HepG2 (cell line): ENCODE results near the gene GSTCD. TPM values are rescaled to one million over a fixed set of nuclear protein-coding genes. Genes with fewer than 3 reads are reported as not detected.

Source experiments
- ATAC-seq: fragments of 200-7000 bp; cut with Tn5 transposase; 3 replicates; pipeline ENCODE4 v1.9.1; 2020; ENCODE audit warnings: mild to moderate bottlenecking, moderate library complexity
- BruUV-seq: library from RNA; stranded (reverse); fragments of 400-500 nt; replicated peaks from 2 replicates; lab custom pipeline; 2021; lab: Mats Ljungman, UMichigan
- CTCF ChIA-PET: fragments of 300-600 bp; formaldehyde crosslinking; extraction: SDS; loops from one replicate; lab custom pipeline; 2021; ENCODE audit warnings: low total read pairs, inconsistent platforms, low intra/inter-chr PET ratio; lab: Yijun Ruan, JAX
- POLR2A ChIA-PET: fragments of 350-600 bp; sonication (Branson Sonifier 250); formaldehyde crosslinking; loops from one replicate; lab custom pipeline; 2020; ENCODE audit warnings: antibody characterized with exemption, inconsistent platforms; lab: Yijun Ruan, JAX
- DNase-seq: peaks from one replicate; pipeline ENCODE4 v3.0.0-alpha.2; 2015; ENCODE audit warnings: low spot score
- FAIRE-seq: peaks from 3 replicates; lab custom pipeline; 2011; peaks lifted over from hg19 to GRCh38; lab: Jason Lieb, UNC
- H2AFZ ChIP-seq: one replicate; pipeline ENCODE4 v1.6.1; 2011; ENCODE audit warnings: low read length, inconsistent platforms
- H3K27ac ChIP-seq: fragments of 300-600 bp; 3 replicates; pipeline ENCODE4 v1.8.0; 2011; ENCODE audit warnings: mixed run types, mild to moderate bottlenecking, mixed read lengths, low read length, inconsistent platforms; ENCODE audit not compliant: insufficient read depth; ENCODE audit errors: extremely low read length
- H3K27me3 ChIP-seq, 2 experiments: fragments of 200-600 bp in 1 of 2; 2 replicates in 1 of 2; 3 replicates in 1 of 2; pipeline versions ENCODE4 v1.6.0 to v1.8.0; 2011; ENCODE audit warnings: low read length in 2 of 2, mild to moderate bottlenecking in 2 of 2, moderate library complexity in 2 of 2, inconsistent platforms in 1 of 2; ENCODE audit not compliant: insufficient read depth in 2 of 2, control insufficient read depth in 1 of 2
- H3K36me3 ChIP-seq, 2 experiments: fragments of 200-600 bp in 1 of 2; replicated peaks in 1 of 2; 2 replicates in 1 of 2; 3 replicates in 1 of 2; pipeline versions ENCODE4 v1.5.1 to v1.8.0; 2011; ENCODE audit warnings: low read length in 2 of 2, inconsistent platforms in 1 of 2; ENCODE audit not compliant: insufficient read depth in 2 of 2, control insufficient read depth in 1 of 2
- H3K4me1 ChIP-seq: 2 replicates; pipeline ENCODE4 v1.5.1; 2012; ENCODE audit warnings: low read length, inconsistent platforms; ENCODE audit not compliant: insufficient read depth
- H3K4me2 ChIP-seq: 2 replicates; pipeline ENCODE4 v1.6.0; 2011; ENCODE audit warnings: low read depth, low read length, inconsistent platforms
- H3K4me3 ChIP-seq, 3 experiments: fragments of 200-600 bp in 1 of 3; sonication (generic), shearing (Covaris generic) in 1 of 3; replicated peaks in 1 of 3; 2 replicates each; pipeline ENCODE4 v1.5.1; 2011 to 2016; ENCODE audit warnings: low read length in 3 of 3, inconsistent platforms in 2 of 3, low read depth in 2 of 3, mild to moderate bottlenecking in 2 of 3, control low read depth in 1 of 3, mixed read lengths in 1 of 3; ENCODE audit not compliant: insufficient read depth in 1 of 3
- H3K79me2 ChIP-seq: one replicate; pipeline ENCODE4 v1.6.1; 2011; ENCODE audit warnings: low read length, inconsistent platforms; ENCODE audit not compliant: insufficient read depth
- H3K9ac ChIP-seq: 2 replicates; pipeline ENCODE4 v1.6.0; 2011; ENCODE audit warnings: mild to moderate bottlenecking, low read depth, low read length, inconsistent platforms; ENCODE audit not compliant: insufficient read depth
- H3K9me3 ChIP-seq: 2 replicates; pipeline ENCODE4 v1.5.1; 2012; ENCODE audit warnings: mild to moderate bottlenecking, low read length
- H4K20me1 ChIP-seq: 2 replicates; pipeline ENCODE4 v1.6.0; 2011; ENCODE audit warnings: inconsistent platforms, mild to moderate bottlenecking, low read length, moderate library complexity; ENCODE audit not compliant: insufficient read depth
- EEA1 ChIP-seq: sonication (generic); formaldehyde crosslinking; IDR thresholded peaks from 2 replicates; pipeline ENCODE4 v1.5.1; 2020; ENCODE audit warnings: mild to moderate bottlenecking, missing genetic modification reagents, borderline replicate concordance
- HINFP ChIP-seq: sonication (generic); formaldehyde crosslinking; IDR thresholded peaks from 2 replicates; pipeline ENCODE4 v1.4.0; 2020; ENCODE audit warnings: low read depth, mild to moderate bottlenecking, missing genetic modification reagents
- HOXA5 ChIP-seq: sonication (generic); formaldehyde crosslinking; IDR thresholded peaks from 2 replicates; pipeline ENCODE4 v1.4.0; 2020; ENCODE audit warnings: missing genetic modification reagents
- JUND ChIP-seq: sonication (generic); formaldehyde crosslinking; IDR thresholded peaks from 2 replicates; pipeline ENCODE4 v1.8.0; 2022; ENCODE audit warnings: mild to moderate bottlenecking, missing genetic modification reagents
- KLF6 ChIP-seq: IDR thresholded peaks from 2 replicates; pipeline ENCODE4 v1.8.0; 2016; ENCODE audit warnings: missing biosample characterization, missing genetic modification reagents
- MBNL3 ChIP-seq: fragments of 250-450 bp; sonication (Bioruptor Pico); conservative IDR thresholded peaks from 2 replicates; pipeline ENCODE4 v1.8.0; 2022; ENCODE audit warnings: mild to moderate bottlenecking, inconsistent platforms
- MEIS2 ChIP-seq: sonication (generic); formaldehyde crosslinking; IDR thresholded peaks from 2 replicates; pipeline ENCODE4 v1.9.0; 2021; ENCODE audit warnings: mild to moderate bottlenecking, missing genetic modification reagents
- NFKB2 ChIP-seq: sonication (generic); formaldehyde crosslinking; IDR thresholded peaks from 2 replicates; pipeline ENCODE4 v1.4.0; 2020; ENCODE audit warnings: missing genetic modification reagents, borderline replicate concordance
- NR0B2 ChIP-seq: sonication (generic); formaldehyde crosslinking; IDR thresholded peaks from 2 replicates; pipeline ENCODE4 v1.4.0; 2020; ENCODE audit warnings: mild to moderate bottlenecking, missing genetic modification reagents
- SAFB2 ChIP-seq: sonication (generic); formaldehyde crosslinking; IDR thresholded peaks from 2 replicates; pipeline ENCODE4 v1.5.1; 2020; ENCODE audit warnings: missing genetic modification reagents, low read depth, mild to moderate bottlenecking, borderline replicate concordance
- SIX4 ChIP-seq: sonication (generic); formaldehyde crosslinking; IDR thresholded peaks from 2 replicates; pipeline ENCODE4 v1.4.0; 2020; ENCODE audit warnings: missing genetic modification reagents
- THAP7 ChIP-seq: sonication (generic); formaldehyde crosslinking; IDR thresholded peaks from 2 replicates; pipeline ENCODE4 v1.8.1; 2023; ENCODE audit warnings: mild to moderate bottlenecking, missing genetic modification reagents
- XRCC5 ChIP-seq: fragments of 200-400 bp; formaldehyde crosslinking; optimal IDR thresholded peaks from 2 replicates; pipeline ENCODE3; 2017; ENCODE audit warnings: mild to moderate bottlenecking, low read length
- ZBTB14 ChIP-seq: sonication (generic); formaldehyde crosslinking; IDR thresholded peaks from 2 replicates; pipeline ENCODE4 v1.4.0; 2020; ENCODE audit warnings: missing genetic modification reagents
- ZNF296 ChIP-seq: sonication (generic); formaldehyde crosslinking; conservative IDR thresholded peaks from 2 replicates; pipeline ENCODE4 v1.5.0; 2020; ENCODE audit warnings: mild to moderate bottlenecking, missing genetic modification reagents
- ZNF30 ChIP-seq: sonication (generic); formaldehyde crosslinking; IDR thresholded peaks from 2 replicates; pipeline ENCODE4 v1.5.0; 2020; ENCODE audit warnings: mild to moderate bottlenecking, missing genetic modification reagents
- ZNF543 ChIP-seq: sonication (generic); formaldehyde crosslinking; IDR thresholded peaks from 2 replicates; pipeline ENCODE4 v1.4.0; 2020; ENCODE audit warnings: mild to moderate bottlenecking, missing genetic modification reagents
- ZNF674 ChIP-seq: sonication (generic); formaldehyde crosslinking; IDR thresholded peaks from 2 replicates; pipeline ENCODE4 v1.5.0; 2020; ENCODE audit warnings: low read depth, mild to moderate bottlenecking, missing genetic modification reagents
- ZNF766 ChIP-seq: sonication (generic); formaldehyde crosslinking; IDR thresholded peaks from 2 replicates; pipeline ENCODE4 v1.5.0; 2020; ENCODE audit warnings: missing genetic modification reagents, borderline replicate concordance
- ZNF792 ChIP-seq: IDR thresholded peaks from 2 replicates; pipeline ENCODE4 v1.6.1; 2016
- ZNF883 ChIP-seq: sonication (generic); formaldehyde crosslinking; IDR thresholded peaks from 2 replicates; pipeline ENCODE4 v1.5.1; 2020; ENCODE audit warnings: mild to moderate bottlenecking, missing genetic modification reagents; ENCODE audit errors: not compliant biosample characterization
- ZSCAN31 ChIP-seq: sonication (generic); formaldehyde crosslinking; IDR thresholded peaks from 2 replicates; pipeline ENCODE4 v1.5.0; 2020; ENCODE audit warnings: low read depth, mild to moderate bottlenecking, missing genetic modification reagents
- ZSCAN9 ChIP-seq: IDR thresholded peaks from 2 replicates; pipeline ENCODE4 v1.6.1; 2016; ENCODE audit warnings: borderline replicate concordance
- WGBS: methylation state at CpG from one replicate; pipeline ENCODE4 v1.1.6; 2017; ENCODE audit warnings: low lambda C conversion rate; 5-methylcytosine and 5-hydroxymethylcytosine counted together
- in situ Hi-C: cut with HindIII; loops from 2 replicates; pipeline ENCODE4 v1.10.0; 2017; ENCODE audit warnings: low pct_unique_long_range_greater_than_20kb; ENCODE audit not compliant: extremely low pct_ligation_motif_present
- intact Hi-C: fragments of 100-400 bp; cut with micrococcal nuclease; formaldehyde crosslinking; loops from one replicate; pipeline ENCODE4 v1.10.0; 2022; ENCODE audit not compliant: unreplicated experiment
- polyA plus RNA-seq, 8 experiments: library from polyadenylated mRNA; depleted of rRNA in 3 of 8; stranded (reverse) in 7 of 8; unstranded in 1 of 8; fragments of >200 nt; fragmentation: Illumina TruSeq in 4 of 8; extraction: Trizol in 4 of 8; gene quantifications; 2 replicates each; pipeline versions ENCODE4 v1.2.1 to v1.2.3, GENCODE V29; 2011 to 2016; ENCODE audit warnings: low read depth in 4 of 8, missing spikeins in 1 of 8, mixed read lengths in 1 of 8; ENCODE audit not compliant: insufficient read depth in 1 of 8
- total RNA-seq, 5 experiments: library from RNA; depleted of rRNA; stranded (reverse); fragments of >200 nt; fragmentation: Illumina TruSeq; extraction: Trizol; gene quantifications; 2 replicates each; pipeline ENCODE4 v1.2.3, GENCODE V29; 2016; ENCODE audit warnings: low read depth in 1 of 5

The GSTCD gene
- total and polyA plus RNA-seq, 2 of the 13 experiments (the other 11 are each of a cell fraction or from before 2014, with no cell fraction given) = 7.9 to 30.8 TPM

- FAIRE-seq (no peak), DNase-seq (peak; percentile 10), ATAC-seq (peak; percentile 72)
- ChIA-PET POLR2A (no interaction called here), CTCF (no interaction called here)
- Histone ChIP-seq H3K27me3 (no peaks in the 10 kb centered on the region; a peak in 1 of 5 replicates), H3K27ac (peak overlapping the region; percentile 90), H2AFZ (peak overlapping the region; percentile 50), H3K9ac (peak overlapping the region; percentile 94), H3K9me3 (no peaks in the 10 kb centered on the region), H4K20me1 (no peaks in the 10 kb centered on the region; the same call in 1 of the 2 replicates), H3K4me2 (peak overlapping the region; percentile 65), H3K36me3 (no peaks in the 10 kb centered on the region), H3K4me3 (peak overlapping the region; percentile 80 to 98 (median 82)), H3K4me1 (peaks cover 40% of the 10 kb centered on the region), H3K79me2 (peaks cover 62% of the 10 kb centered on the region)
- BruUV-seq = TSS peak; percentile 66
- in situ Hi-C loops (no loop called here), intact Hi-C loops (loop anchor here (10.0 kb wide), 3 partner anchors 186 to 606 kb away; partner anchors contain the start of genes AIMP1, NPNT and TBCK)
- 2% methylated on average over 6 of the region's 11 CpGs for WGBS
- no peak for TF ChIP-seq NFKB2 (CRISPR knock-in tag)
- no peak for TF ChIP-seq HINFP (CRISPR knock-in tag)
- TF ChIP-seq ZSCAN9 = no peak
- no peak for TF ChIP-seq ZNF296 (CRISPR knock-in tag)
- no peak for TF ChIP-seq MBNL3 (CRISPR knock-in tag)
- TF ChIP-seq SAFB2 (CRISPR knock-in tag) = no peak
- TF ChIP-seq ZBTB14 (CRISPR knock-in tag) = no peak
- no peak for TF ChIP-seq NR0B2 (CRISPR knock-in tag)
- no peak for TF ChIP-seq SIX4 (CRISPR knock-in tag)
- TF ChIP-seq ZNF883 (CRISPR knock-in tag) = no peak
- TF ChIP-seq JUND (CRISPR knock-in tag) = no peak
- no peak for TF ChIP-seq ZNF792 (CRISPR knock-in tag)
- no peak for TF ChIP-seq KLF6 (CRISPR knock-in tag)
- TF ChIP-seq ZNF543 (CRISPR knock-in tag) = 0 out of 2 replicates have a peak, but pooled peaks have one; percentile 4
- no peak for TF ChIP-seq XRCC5
- TF ChIP-seq ZNF30 (CRISPR knock-in tag) = 0 out of 2 replicates have a peak, but pooled peaks have one; percentile 1
- TF ChIP-seq ZNF766 = no peak
- 0 out of 2 replicates have a peak, but pooled peaks have one; percentile 14 for TF ChIP-seq ZNF674 (CRISPR knock-in tag)
- TF ChIP-seq EEA1 (CRISPR knock-in tag) = 0 out of 2 replicates have a peak, but pooled peaks have one; percentile 5
- TF ChIP-seq ZSCAN31 = no peak
- no peak for TF ChIP-seq THAP7
- TF ChIP-seq MEIS2 = no peak
- TF ChIP-seq HOXA5 = no peak
These were observed 482 bp downstream of the GSTCD start for GRCh38 chr4:105709081-105709450.
